Gastrocnemius medialis (tissue), 4 donors: ENCODE data around the gene DNAH5. TPM values are rescaled to one million over a fixed set of nuclear protein-coding genes. Genes with fewer than 3 reads are reported as not detected.

ENCODE experiments used
- ATAC-seq, 2 donors: fragments of 150-250 bp; one replicate each; pipeline ENCODE4 v1.9.1; 2016
- DNase-seq, 2 donors: peaks; one replicate each; pipeline ENCODE4 v3.0.0-alpha.2; 2019
- H3K27ac ChIP-seq, 4 donors: fragments of 200-600 bp; sonication (generic); 1 replicate in 1 of 4; 2 replicates in 3 of 4; pipeline ENCODE4 v1.5.1; 2016 to 2018; ENCODE audit warnings: mild to moderate bottlenecking in 2 of 4, moderate library complexity in 1 of 4
- H3K27me3 ChIP-seq, 3 donors: fragments of 200-600 bp; sonication (generic) in 2 of 3; 1 replicate in 1 of 3; 2 replicates in 2 of 3; pipeline versions ENCODE4 v1.5.1 to v1.6.0; 2016 to 2019; ENCODE audit warnings: mild to moderate bottlenecking in 1 of 3, moderate library complexity in 1 of 3
- H3K36me3 ChIP-seq, 2 donors: fragments of 200-600 bp; sonication (generic) in 1 of 2; one replicate each; pipeline ENCODE4 v1.5.1; 2017 to 2018
- H3K4me1 ChIP-seq, 2 donors: fragments of 200-600 bp; sonication (generic) in 1 of 2; one replicate each; pipeline ENCODE4 v1.5.1; 2016 to 2017; ENCODE audit warnings: mild to moderate bottlenecking in 2 of 2
- H3K4me3 ChIP-seq, 4 donors: fragments of 200-600 bp; sonication (generic) in 3 of 4; 1 replicate in 1 of 4; 2 replicates in 3 of 4; pipeline ENCODE4 v1.5.1; 2016 to 2019; ENCODE audit warnings: mild to moderate bottlenecking in 2 of 4
- H3K9me3 ChIP-seq, 3 donors: fragments of 200-600 bp; sonication (generic) in 2 of 3; 1 replicate in 1 of 3; 2 replicates in 2 of 3; pipeline ENCODE4 v1.5.1; 2016 to 2019
- CTCF ChIP-seq, 5 experiments: fragments of 450-650 bp in 3 of 5; fragments of 200-600 bp in 2 of 5; sonication (generic) in 2 of 5; IDR thresholded peaks in 4 of 5; conservative IDR thresholded peaks in 1 of 5; 1 replicate in 4 of 5; 2 replicates in 1 of 5; pipeline ENCODE4 v1.5.1; 2016 to 2019; ENCODE audit warnings: antibody characterized with exemption in 5 of 5, mild to moderate bottlenecking in 3 of 5, moderate library complexity in 3 of 5
- POLR2A ChIP-seq, 2 donors: fragments of 450-650 bp; IDR thresholded peaks; one replicate each; pipeline ENCODE4 v1.6.1; 2017; ENCODE audit warnings: antibody characterized with exemption in 2 of 2, mild to moderate bottlenecking in 2 of 2, moderate library complexity in 2 of 2
- in situ Hi-C, 4 donors: fragments of 200-750 bp; cut with MboI; loops; one replicate each; pipeline versions ENCODE4 v1.15.0 to v1.8.0; 2017; ENCODE audit warnings: low sequenced_read_pairs in 4 of 4
- intact Hi-C: fragments of 100-400 bp; cut with DNase I; formaldehyde crosslinking; loops from one replicate; pipeline ENCODE4 v1.15.1; 2023; ENCODE audit warnings: low total_unique reads
- total RNA-seq, 4 donors: library from RNA; depleted of rRNA; stranded (reverse); fragments of >200 nt; gene quantifications; one replicate each; pipeline versions ENCODE4 v1.1.0 to v1.2.3, GENCODE V29; 2016

The DNAH5 gene
- total RNA-seq, 4 donors from 2014 or later, result 0.02 to 1.0 (median 0.03) TPM; not detected in 1

GRCh38 chr5:13763719-13764118 lies 180.8 kb downstream of the DNAH5 start:
- Histone ChIP-seq H3K4me3 (no peak overlapping the region), H3K27me3 (no peaks in the 10 kb centered on the region), H3K4me1 (no peaks in the 10 kb centered on the region), H3K27ac (no peak overlapping the region), H3K36me3 (no peaks in the 10 kb centered on the region), H3K9me3 (no peaks in the 10 kb centered on the region)
- DNase-seq (no peak), ATAC-seq (no peak)
- intact Hi-C loops (no loop called here), in situ Hi-C loops (no loop called here)
- TF ChIP-seq CTCF (IDR thresholded peaks at IDR 0.05 in 4 of 5, conservative IDR thresholded peaks at IDR 0.05 in 1 of 5) (no peak), POLR2A (IDR thresholded peaks at IDR 0.05) (no peak)

GRCh38 chr5:13749766-13750165 lies 194.7 kb downstream of the DNAH5 start:
- Histone ChIP-seq H3K36me3 (no peaks in the 10 kb centered on the region), H3K27ac (no peak overlapping the region), H3K27me3 (no peaks in the 10 kb centered on the region), H3K4me1 (no peaks in the 10 kb centered on the region), H3K9me3 (no peaks in the 10 kb centered on the region), H3K4me3 (no peak overlapping the region)
- no peak for TF ChIP-seq CTCF (IDR thresholded peaks at IDR 0.05 in 4 of 5, conservative IDR thresholded peaks at IDR 0.05 in 1 of 5)
- TF ChIP-seq POLR2A (IDR thresholded peaks at IDR 0.05), result no peak
- ATAC-seq (no peak), DNase-seq (no peak)
- in situ Hi-C loops (no loop called here), intact Hi-C loops (no loop called here)

GRCh38 chr5:13746026-13746425 lies 198.5 kb downstream of the DNAH5 start:
- intact Hi-C loops, result no loop called here
- Histone ChIP-seq H3K9me3 (no peaks in the 10 kb centered on the region), H3K27me3 (no peaks in the 10 kb centered on the region), H3K27ac (no peak overlapping the region), H3K4me1 (no peaks in the 10 kb centered on the region), H3K4me3 (no peak overlapping the region), H3K36me3 (no peaks in the 10 kb centered on the region)
- ATAC-seq (no peak), DNase-seq (no peak)
- in situ Hi-C loops, result no loop called here
- no peak for TF ChIP-seq CTCF (IDR thresholded peaks at IDR 0.05 in 4 of 5, conservative IDR thresholded peaks at IDR 0.05 in 1 of 5)
- TF ChIP-seq POLR2A (IDR thresholded peaks at IDR 0.05), result no peak

- TF ChIP-seq POLR2A (IDR thresholded peaks at IDR 0.05), result no peak
- TF ChIP-seq CTCF (IDR thresholded peaks at IDR 0.05 in 4 of 5, conservative IDR thresholded peaks at IDR 0.05 in 1 of 5), result no peak
- in situ Hi-C loops (no loop called here), intact Hi-C loops (no loop called here)
- Histone ChIP-seq H3K4me1 (no peaks in the 10 kb centered on the region), H3K4me3 (no peak overlapping the region), H3K9me3 (no peaks in the 10 kb centered on the region), H3K27ac (no peak overlapping the region), H3K36me3 (no peaks in the 10 kb centered on the region), H3K27me3 (no peaks in the 10 kb centered on the region)
- ATAC-seq (no peak), DNase-seq (no peak)
These were observed 199.0 kb downstream of the DNAH5 start for GRCh38 chr5:13745508-13745907.

- Histone ChIP-seq H3K27ac (no peak overlapping the region), H3K27me3 (no peaks in the 10 kb centered on the region), H3K4me1 (no peaks in the 10 kb centered on the region), H3K9me3 (no peaks in the 10 kb centered on the region), H3K36me3 (no peaks in the 10 kb centered on the region), H3K4me3 (no peak overlapping the region)
- intact Hi-C loops (no loop called here), in situ Hi-C loops (no loop called here)
- DNase-seq, result no peak
- ATAC-seq, result no peak
- TF ChIP-seq CTCF (IDR thresholded peaks at IDR 0.05 in 4 of 5, conservative IDR thresholded peaks at IDR 0.05 in 1 of 5) (no peak), POLR2A (IDR thresholded peaks at IDR 0.05) (no peak)
These were observed 204.0 kb downstream of the DNAH5 start for GRCh38 chr5:13740471-13740870.
